HG03460 (cell line): ENCODE measurements around the gene ATG4C.

Experiments used
- ATAC-seq: cut with Tn5 transposase; IDR thresholded peaks from one replicate; pipeline ENCODE4 v1.9.1; 2021; ENCODE audit not compliant: unreplicated experiment

Gene ATG4C

DNA sequence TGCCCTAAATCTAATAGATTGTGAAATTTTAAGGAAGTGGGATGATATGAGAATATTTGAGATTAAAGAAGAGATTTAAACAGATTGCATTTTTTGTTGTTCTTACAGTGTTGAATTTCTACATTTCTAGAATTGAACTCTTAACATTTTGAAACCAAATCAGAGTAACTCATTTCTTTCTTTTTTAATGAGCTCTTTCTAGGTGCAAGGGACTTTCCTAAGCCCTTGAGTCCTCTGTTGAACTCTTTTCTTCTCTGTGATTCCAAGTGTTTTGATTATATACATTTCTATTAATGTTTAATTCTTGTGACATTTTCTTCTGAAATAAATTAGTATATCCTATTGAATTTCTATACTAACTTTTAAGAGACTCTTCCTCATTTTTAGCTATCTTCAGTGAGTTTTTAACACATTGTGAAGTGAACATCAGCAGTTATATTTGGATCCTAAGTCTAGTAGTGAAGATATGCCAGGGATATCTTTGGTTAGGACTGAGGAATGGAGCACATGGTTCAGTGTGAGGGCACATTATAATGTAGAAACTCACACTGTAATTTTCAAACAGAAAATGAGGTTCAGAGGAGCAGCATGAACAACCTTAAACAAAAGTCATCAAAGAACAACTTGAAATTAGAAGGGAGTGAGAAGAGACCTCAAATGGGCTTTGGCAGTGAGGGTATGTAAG lies 53.1 kb downstream of the ATG4C start:
- no peak for ATAC-seq

DNA sequence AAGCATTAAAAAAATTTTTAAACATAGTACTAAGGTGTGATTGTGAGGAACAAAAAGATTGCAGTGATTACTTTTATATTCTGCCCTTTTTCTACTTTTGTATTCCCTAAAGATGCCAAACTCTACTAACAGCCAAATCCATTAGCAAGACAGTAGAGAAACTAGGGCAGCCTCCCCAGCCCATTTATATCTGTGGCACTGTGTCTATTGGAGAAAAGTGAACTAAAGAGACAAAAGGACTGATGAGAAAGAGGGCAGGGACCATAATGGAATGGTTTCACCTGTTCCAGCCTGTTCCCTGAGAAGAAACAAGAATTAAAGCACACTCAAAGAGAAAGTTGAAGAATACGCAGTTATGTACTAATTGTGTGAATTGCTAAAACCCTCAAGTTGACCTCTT lies 56.6 kb downstream of the ATG4C start:
- ATAC-seq, result no peak

DNA sequence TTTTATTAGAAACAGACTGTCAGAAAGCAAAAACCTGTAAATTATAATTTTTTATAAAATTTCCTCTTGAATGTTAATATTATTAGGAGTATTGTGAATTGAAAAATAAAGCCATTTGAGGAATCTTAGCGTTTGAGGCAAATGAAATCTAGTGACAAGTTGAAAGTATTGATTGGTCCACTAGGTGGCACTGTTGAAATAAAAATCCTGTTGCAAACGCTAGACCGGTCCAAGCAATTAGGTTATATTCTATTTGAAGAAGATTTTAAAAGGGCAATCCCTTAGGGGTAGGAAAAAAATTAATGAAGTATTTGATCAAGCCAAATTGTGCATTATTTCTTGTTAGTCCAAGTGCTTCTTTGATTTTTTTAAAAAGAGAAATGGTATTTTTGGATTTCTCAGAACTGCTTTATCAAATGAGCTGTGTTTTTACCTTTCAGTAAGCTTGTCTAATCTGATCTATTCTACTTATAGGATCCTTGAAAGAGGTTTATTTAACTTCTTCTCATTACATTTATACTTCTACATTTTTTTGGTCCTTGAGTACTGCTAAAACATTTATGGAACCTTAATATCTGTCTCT lies 57.7 kb downstream of the ATG4C start:
- ATAC-seq, result no peak

DNA sequence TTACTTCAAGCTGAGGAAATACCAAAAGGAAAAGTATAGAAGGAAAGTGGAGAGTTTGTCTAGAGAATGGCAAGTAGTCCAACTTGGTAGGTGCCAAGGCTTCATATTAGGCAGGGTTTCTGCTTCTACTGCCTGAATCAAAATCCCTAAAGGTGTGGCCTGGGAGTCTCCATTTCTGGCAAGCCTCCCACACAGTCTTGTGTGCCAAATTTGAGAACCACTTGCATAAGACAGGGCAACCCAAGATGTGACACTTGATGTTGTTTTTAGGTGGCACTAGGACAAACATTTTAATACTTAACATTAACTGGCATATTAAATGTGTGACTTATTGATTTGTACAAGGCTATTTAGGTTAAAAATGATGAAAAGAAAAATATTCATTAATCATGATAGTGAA lies 60.1 kb downstream of the ATG4C start:
- no peak for ATAC-seq

DNA sequence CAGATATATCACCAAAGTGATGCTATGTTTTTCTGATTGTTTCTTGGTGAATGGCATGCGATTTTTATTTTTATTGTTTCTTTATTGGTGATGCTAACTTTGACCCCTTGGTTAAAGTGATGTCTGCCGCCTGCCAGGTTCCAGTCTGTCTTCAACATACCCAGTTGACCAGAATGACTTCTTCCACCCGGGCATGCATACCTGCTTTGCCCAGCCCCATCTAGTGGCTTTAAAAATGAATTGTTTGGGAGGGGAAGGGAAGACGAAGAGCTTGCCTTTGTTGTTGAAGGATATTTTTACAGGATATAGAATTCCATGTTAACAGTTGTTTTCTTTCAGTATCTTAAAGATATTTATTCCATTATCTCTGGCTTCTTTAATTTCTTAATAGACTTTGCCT lies 65.1 kb downstream of the ATG4C start:
- no peak for ATAC-seq

DNA sequence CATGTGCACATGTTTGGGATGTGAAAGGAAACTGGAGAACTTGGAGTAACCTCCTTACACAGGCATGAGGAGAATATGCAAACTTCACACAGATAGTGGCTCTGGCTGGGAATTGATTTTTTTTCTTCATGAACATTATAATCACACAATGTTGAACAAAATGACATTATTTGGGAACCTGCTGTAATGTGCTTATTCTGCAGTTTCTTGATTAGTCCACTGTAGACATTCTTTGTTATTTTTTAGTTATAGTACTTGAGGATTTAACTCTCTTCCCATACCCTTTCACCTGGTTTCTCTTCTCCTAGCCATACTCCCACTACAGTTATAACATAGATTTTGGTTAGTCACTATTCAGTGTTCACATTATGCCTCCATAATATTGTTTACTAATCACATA lies 68.3 kb downstream of the ATG4C start:
- no peak for ATAC-seq

DNA sequence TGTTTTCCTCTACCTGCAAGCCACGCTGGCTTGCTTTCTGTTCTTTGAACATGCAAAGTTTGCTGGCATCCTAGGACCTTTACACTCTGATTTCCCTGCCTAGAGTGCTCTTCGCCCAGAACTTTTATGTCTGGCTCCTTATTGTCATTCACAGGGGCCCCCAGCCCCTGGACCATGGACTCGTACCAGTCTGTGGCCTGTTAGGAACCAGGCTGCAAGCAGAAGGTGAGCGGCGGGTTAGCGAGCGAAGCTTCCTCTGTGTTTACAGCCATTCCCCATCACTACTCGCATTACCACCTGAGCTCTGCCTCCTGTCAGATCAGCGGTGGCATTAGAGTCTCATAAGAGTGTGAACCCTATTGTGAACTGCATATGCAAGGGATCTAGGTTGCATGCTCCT lies 73.0 kb downstream of the ATG4C start:
- no peak for ATAC-seq

DNA sequence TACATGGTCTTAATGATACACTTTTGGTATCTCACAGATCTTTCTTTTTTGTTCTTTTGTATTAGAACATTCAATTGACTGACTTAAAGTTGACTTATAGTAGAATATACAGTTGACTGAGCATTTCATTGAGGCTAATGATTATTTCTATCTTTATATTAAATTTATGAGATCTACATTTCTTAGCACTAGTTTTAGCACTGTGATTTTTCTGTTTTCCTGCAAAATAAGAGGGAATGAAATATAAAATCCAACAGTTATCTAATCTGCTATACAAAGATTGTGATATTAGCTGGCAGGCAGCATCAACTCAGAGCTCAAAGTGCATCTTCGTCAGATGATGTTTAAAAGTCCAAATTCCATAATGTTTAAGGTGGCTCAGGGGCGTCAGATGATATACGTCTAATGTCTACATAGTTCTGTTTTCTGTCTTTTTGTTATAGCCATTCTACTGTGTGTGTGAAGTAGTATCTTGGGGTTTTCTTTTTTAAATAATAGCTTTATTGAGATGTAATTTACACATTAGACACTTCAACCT lies 85.4 kb downstream of the ATG4C start:
- no peak for ATAC-seq

DNA sequence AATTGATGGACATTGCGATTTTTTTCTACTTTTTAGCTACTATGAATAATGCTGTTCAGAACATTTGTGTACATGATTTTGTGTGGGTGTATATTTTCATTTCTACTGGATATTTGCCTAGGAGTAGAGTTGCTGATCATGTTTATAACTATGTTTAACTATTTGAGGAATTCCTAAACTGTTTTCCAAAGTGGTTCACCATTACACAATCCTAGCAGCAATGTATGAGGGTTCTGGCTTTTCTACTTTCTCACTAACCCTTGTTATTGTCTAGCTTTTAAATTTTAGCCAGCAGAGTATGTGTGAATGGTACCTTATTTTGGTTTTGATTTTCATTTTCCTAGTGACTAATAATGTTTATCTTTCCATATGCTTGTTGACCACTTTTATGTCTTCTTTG lies 86.2 kb downstream of the ATG4C start:
- ATAC-seq, result no peak

DNA sequence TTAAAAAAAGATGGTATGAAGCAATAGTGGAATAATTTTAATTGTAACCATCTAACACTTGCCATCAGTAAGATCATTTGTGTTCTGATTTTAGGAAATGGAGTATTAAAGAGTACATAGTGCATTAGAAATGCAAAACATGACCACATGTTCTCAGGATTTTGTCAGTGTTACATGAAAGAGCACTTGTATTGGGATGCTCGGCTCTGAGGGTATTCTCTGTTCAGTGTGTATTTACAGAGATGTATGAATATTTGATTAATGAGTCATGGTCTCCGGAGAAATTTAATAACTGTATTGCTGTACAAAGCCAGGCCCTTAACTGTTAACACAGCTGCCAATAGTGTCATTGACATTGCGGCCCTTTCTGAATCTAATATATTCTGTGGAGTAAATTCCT lies 91.7 kb downstream of the ATG4C start:
- ATAC-seq, result no peak

DNA sequence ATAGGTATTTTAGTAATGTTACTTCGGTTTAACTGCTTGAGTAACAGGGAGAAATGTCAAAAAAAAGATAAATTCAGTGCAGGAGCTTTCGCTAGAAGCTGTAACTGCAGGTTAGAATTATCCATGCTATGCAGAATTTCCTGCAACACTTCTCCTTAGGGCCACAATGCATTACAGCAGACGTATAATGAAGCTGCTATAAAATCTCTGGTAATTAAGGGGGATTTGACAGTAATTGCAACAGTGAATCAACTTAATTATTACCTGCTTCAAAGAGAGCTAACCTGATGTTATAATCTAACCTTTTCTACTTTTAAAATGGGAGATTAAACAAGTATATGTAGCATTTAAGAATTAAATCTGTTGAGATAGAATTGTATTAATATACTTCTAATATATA lies 92.6 kb downstream of the ATG4C start:
- ATAC-seq, result no peak

DNA sequence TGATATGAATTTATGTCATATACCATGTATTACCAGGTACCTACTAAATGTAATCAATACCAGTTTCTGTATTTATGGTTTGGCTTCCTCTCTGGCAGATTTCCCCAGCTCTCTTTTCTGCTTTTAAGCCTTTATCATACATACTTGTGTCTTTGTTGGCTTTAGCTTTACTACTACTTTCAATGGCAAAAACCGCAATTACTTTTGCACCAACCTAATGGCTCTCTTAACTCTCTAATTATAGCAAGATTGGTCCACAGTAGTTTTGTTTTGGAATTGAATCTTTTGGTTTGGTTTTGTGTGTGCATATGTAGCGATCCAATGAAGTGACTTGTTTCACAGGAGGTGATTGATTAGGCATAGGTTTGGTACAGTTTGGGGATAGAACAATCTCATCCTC lies 93.6 kb downstream of the ATG4C start:
- no peak for ATAC-seq

DNA sequence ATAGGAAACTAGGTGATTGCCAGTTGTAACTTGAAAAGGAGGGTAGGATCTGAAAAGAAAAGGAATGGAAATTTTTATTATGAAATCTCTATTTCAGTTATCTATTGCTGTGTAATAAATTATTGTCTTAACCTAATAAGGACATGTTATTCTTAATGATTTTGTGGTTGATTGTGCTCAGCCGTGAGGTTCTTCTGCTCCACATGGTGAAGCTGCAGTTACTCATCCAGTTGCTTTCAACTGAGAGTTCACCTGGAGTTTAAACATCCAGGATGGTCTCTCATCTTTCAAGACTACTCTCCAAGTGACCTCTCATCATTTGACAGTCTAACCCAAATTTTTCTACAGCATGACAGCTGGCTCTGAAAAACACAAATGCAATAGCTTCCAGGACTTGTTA lies 96.0 kb downstream of the ATG4C start:
- no peak for ATAC-seq

DNA sequence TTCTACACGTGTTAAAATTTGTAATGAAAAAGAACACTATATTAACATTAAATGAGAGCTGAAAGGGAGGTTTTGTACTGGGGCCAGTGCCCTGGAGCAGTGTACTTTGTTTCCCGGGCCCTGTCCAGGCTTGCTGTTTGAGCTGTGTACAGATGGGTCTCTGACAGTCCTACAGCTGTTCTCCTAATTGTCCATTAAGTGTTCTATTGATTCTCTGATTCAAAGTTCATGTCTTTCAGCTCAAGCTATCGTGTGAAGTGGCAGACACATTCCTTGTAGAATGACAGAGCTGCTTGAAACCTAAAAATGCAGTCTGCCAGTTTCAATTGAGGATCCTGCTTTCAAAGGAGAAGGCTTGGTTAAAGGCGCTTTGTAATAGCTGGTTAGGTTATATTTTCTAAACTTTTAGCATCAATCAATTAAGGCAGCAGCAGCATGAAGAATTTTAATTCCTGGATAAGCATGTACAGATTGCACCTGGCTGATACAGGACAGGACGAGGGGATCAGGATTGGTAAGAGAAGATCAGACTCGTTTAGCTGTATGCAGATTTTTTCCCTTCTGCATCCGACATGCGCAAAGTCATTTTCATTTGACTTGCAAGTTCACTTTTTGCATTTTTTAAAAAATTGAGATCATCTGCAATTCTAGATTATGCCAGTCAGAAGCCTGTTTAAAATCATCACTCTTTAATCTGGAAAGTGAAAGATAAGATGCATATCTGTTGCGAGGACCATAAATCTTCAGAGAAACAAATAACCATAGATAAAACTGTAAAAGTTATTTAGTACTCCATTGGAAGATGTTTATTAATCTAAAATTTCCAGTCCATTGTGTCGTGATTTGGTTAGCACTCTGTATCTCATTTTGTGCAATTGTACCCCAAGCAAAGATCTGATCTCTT lies 98.5 kb downstream of the ATG4C start:
- no peak for ATAC-seq

DNA sequence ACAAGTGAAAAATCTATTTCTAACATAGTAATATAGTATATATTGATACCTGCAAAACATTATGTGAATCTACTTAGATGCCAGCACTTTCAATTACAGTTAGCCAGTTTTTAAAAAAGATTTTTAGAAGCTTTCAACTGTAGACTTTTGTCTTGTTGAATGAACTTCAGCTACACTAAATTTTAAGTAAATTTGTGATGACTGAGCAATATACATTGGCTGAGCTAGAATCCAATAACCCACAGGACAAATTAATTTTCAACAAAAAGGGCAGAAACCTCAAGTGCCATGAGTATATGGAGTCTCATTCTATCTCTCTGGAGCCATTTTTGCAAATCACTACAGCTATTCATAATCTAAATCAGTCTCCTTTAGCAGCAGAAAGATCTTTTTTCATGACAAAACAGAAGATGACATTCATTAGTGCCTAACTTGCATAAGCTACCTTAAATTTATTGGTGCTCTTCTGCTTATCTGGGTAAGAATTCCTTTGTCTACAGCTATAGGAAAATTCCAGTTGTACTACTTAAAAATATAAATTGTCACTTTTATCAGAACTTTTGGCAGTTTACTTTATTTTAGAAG lies 100.3 kb downstream of the ATG4C start:
- ATAC-seq, result no peak

DNA sequence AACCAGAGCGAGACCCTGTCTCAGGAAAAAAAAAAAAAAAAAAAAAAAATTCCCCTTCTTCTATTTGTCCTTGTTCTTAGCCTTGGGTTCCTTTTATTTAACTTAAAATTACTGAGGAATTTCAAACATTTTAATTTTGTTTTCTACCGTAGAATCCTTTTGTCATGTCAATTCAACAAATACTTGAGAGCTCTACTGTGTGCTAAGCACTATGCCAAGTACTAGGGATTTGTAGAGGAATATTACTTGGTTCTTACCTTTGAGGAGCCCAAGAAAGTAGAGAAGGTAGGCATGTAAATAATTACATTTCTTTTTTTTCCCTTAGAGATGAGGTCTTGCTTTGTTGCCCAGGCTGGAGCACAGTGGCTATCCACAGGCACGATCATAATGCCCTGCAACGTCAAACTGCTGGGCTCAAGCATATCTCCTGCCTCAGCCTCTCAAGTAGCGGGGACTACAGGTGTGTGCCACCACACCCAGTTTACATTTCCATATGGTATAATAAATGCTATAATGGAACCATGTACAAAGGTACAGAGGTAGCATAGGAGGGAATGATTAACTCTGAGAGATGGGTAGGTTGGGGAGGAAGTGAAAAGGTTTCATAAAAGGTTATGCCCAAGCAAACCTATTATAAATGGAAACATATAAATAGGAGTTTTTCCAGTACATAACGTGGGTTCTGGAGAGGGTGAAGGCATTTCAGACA lies 104.0 kb downstream of the ATG4C start:
- ATAC-seq, result no peak

DNA sequence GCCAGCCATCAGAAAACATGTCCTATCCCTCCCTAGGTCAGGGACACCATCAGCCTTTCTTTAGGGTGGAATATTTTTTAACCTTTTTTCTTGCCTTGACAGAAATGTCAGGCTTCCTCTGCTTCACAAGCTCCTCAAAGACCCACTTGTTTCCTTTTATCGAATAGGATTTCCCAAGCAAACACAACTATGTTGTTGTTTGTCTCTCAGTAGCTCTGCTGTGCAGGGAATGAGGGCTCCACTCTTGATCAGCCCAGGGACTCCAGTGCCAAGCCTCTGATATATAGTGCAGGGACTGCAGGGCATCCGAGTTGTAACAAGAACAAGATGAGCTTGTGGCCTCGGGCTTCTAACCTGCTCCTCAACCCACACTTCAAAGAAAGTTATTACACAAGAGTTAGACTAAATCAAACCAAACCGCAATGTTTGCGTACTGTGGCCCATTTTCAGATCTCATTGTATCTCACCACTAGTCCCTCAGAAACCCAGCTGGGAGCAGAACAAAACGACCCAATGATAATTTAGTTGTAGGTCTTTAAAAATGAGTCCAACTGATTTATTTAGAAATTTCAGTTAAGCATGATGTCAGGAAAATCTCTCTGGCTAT lies 108.1 kb downstream of the ATG4C start:
- ATAC-seq, result no peak

DNA sequence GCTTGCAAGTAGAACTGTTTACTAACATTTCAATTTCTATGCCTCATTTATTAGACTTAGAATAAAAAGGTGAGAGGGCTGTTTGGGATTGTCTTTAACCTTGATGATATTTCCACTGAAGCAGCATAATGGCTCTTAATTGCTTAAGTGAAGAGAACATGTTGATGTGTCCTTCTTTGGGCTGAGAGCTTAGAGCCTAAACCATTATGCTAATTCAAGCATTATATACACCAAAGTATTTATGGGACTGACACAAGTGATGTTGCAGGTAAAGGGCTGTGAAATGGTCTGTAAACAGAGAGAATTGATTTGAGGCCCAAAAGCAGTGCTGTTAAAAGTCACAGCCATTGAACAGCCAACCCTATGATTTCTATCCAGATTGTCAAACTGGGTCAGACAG lies 113.9 kb downstream of the ATG4C start:
- no peak for ATAC-seq

DNA sequence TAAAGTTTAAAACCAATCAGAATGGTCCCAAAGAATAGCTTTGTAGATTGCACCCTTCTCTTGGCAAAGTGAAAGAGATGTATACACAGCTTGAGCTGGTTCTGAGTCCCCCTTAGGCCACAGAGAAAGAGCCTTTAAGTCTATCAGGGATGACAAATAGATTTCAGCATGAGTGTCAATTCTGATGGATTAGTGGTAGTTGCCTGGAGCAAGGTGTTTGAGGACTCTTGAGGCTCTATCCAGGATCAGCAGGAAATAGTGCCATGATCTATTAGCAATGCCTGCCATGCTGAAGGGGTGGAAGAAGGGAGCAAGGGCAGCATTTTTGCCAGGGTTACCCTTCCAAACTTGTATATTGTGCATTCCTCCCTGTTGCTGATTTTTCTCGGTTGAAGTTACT lies 116.6 kb downstream of the ATG4C start:
- no peak for ATAC-seq

DNA sequence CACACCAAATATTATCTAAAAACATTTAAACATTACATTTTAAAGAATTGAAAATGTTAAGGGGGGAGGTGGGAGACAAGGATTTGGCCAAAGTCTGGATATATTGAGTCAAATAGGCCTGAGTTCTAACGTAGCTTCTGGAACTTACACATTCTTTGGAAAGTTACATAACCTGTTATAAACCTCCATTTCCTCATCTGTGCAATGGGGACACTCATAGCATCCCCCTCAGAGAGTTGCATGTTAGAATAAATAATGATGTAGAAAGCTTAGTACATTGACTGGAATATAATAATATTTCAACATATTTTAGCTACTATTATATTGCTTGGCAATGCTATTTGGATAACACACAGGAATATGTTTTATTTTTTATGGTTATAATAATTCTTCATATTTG lies 117.7 kb downstream of the ATG4C start:
- ATAC-seq, result no peak

DNA sequence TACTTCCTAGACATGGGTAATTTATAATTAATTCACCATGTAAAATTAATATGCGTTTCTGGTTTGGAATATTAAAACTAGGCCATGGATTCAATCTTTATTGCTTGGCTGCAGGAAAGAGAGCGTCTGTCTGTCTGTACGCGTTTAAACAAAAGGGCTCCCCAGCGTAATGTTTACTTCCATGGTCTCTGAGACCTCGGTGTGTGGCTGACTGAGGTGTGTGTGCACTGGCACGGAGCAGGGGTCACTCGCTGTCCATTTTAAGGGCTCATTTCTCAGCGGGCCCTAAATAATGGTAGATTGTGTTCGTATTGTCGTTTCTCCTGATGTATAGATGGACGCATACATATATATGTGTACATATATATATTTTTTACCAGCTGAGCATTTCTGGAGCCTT lies 119.6 kb downstream of the ATG4C start:
- ATAC-seq, result no peak
